ENCODE data around the gene LYPD5.
"Not testable (repeated sequence)": the region's sequence is repeated elsewhere in the genome, so short reads cannot be mapped to it uniquely, and the experiment has no call there.

LYPD5 gene

GRCh38 chr19:43802216-43802951 lies at the start of gene LYPD5:
Gene LYPD5 (minus strand): TSS chr19:43802447. CDS start chr19:43802380, 67 bp downstream.
- DNase-seq: no peak

GRCh38 chr19:43848821-43849220 lies 46.6 kb upstream of the LYPD5 start:
- DNase-seq: no peak

- DNase-seq: no peak
These were observed 45.6 kb upstream of the LYPD5 start for GRCh38 chr19:43847884-43848283.

- DNase-seq: no peak
These were observed 45.0 kb upstream of the LYPD5 start for GRCh38 chr19:43847246-43847645.

GRCh38 chr19:43842007-43842406 lies 39.8 kb upstream of the LYPD5 start:
- DNase-seq: no peak

GRCh38 chr19:43839139-43839538 lies 36.9 kb upstream of the LYPD5 start:
- DNase-seq: no peak

- DNase-seq: peak; percentile 90
These were observed 24.8 kb upstream of the LYPD5 start, which contains the start of gene ZNF283 for GRCh38 chr19:43826787-43827754. Gene ZNF283 (plus strand): TSS chr19:43827321. CDS start chr19:43833505, 6,184 bp downstream.

- not testable (repeated sequence) for DNase-seq
These were observed 22.3 kb upstream of the LYPD5 start for GRCh38 chr19:43824572-43824971.

- not testable (repeated sequence) for DNase-seq
These were observed 21.6 kb upstream of the LYPD5 start for GRCh38 chr19:43823856-43824255.

GRCh38 chr19:43820884-43821215 lies 18.6 kb upstream of the LYPD5 start:
- DNase-seq: no peak

- no peak for DNase-seq
These were observed 18.0 kb upstream of the LYPD5 start for GRCh38 chr19:43820098-43820883.

- DNase-seq: no peak
These were observed 16.3 kb upstream of the LYPD5 start for GRCh38 chr19:43818500-43818899.

- DNase-seq: not testable (repeated sequence)
These were observed 15.2 kb upstream of the LYPD5 start for GRCh38 chr19:43817454-43817853.

GRCh38 chr19:43814663-43815352 lies 12.6 kb upstream of the LYPD5 start:
- DNase-seq: no peak

GRCh38 chr19:43812688-43813087 lies 10.4 kb upstream of the LYPD5 start:
- no peak for DNase-seq

- DNase-seq: no peak
These were observed 10.0 kb upstream of the LYPD5 start for GRCh38 chr19:43812259-43812658.

- DNase-seq: no peak
These were observed 9.6 kb upstream of the LYPD5 start for GRCh38 chr19:43811837-43812236.

GRCh38 chr19:43809762-43810696 lies 7.8 kb upstream of the LYPD5 start:
- peak; percentile 62 for DNase-seq

GRCh38 chr19:43807651-43808050 lies 5.4 kb upstream of the LYPD5 start:
- DNase-seq: no peak

- no peak for DNase-seq
These were observed 4.6 kb upstream of the LYPD5 start for GRCh38 chr19:43806848-43807247.

GRCh38 chr19:43806401-43806800 lies 4.2 kb upstream of the LYPD5 start:
- DNase-seq: not testable (repeated sequence)

Measured in NCI-H526 treated with DMSO at 0.1 percent for 48 hours (cell line).